ENCODE measurements around the gene FAM219B. TPM values are rescaled to one million over a fixed set of nuclear protein-coding genes. Genes with fewer than 3 reads are reported as not detected.
A peak's percentile ranks its signal among the peaks of the same experiment; 100 is the strongest.

FAM219B gene
- total and polyA plus RNA-seq, 4 donors, result 67.0 to 105 (median 77.6) TPM

GRCh38 chr15:74884428-74885223 is 22.0 kb downstream of the FAM219B start:
- Histone ChIP-seq H3K27me3 (ENCODE audit: control insufficient read depth, insufficient read depth, low read length) (no peaks in the 10 kb centered on the region), H3K27ac (ENCODE audit: low read depth, low read length) (no peak overlapping the region), H3K4me1 (ENCODE audit: control insufficient read depth, insufficient read depth, low read length) (peaks cover 12% of the 10 kb centered on the region), H3K9me3 (ENCODE audit: control insufficient read depth, insufficient read depth, low read length) (no peaks in the 10 kb centered on the region), H3K4me3 (ENCODE audit: low read depth, low read length) (no peak overlapping the region), H3K36me3 (ENCODE audit: control insufficient read depth, insufficient read depth, low read length) (no peaks in the 10 kb centered on the region)
- WGBS (ENCODE audit: insufficient coverage), result 93% methylated on average over 3 of the region's 4 CpGs
- DNase-seq (ENCODE audit: low read depth in 4 of 6, low spot score in 6 of 6), result no peak

- Histone ChIP-seq H3K4me3 (ENCODE audit: low read depth, low read length) (no peak overlapping the region), H3K9me3 (ENCODE audit: control insufficient read depth, insufficient read depth, low read length) (no peaks in the 10 kb centered on the region), H3K27me3 (ENCODE audit: control insufficient read depth, insufficient read depth, low read length) (no peaks in the 10 kb centered on the region), H3K27ac (ENCODE audit: low read depth, low read length) (no peak overlapping the region), H3K36me3 (ENCODE audit: control insufficient read depth, insufficient read depth, low read length) (no peaks in the 10 kb centered on the region), H3K4me1 (ENCODE audit: control insufficient read depth, insufficient read depth, low read length) (no peaks in the 10 kb centered on the region)
- no peak for DNase-seq (ENCODE audit: low read depth in 4 of 6, low spot score in 6 of 6)
- 90% methylated on average over 6 of the region's 6 CpGs for WGBS (ENCODE audit: insufficient coverage)
These were observed 24.1 kb downstream of the FAM219B start for GRCh38 chr15:74882528-74882927.

GRCh38 chr15:74878273-74878672 is 28.4 kb downstream of the FAM219B start:
- Histone ChIP-seq H3K4me1 (ENCODE audit: control insufficient read depth, insufficient read depth, low read length) (peaks cover 7% of the 10 kb centered on the region), H3K27me3 (ENCODE audit: control insufficient read depth, insufficient read depth, low read length) (no peaks in the 10 kb centered on the region), H3K36me3 (ENCODE audit: control insufficient read depth, insufficient read depth, low read length) (no peaks in the 10 kb centered on the region), H3K4me3 (ENCODE audit: low read depth, low read length) (no peak overlapping the region), H3K27ac (ENCODE audit: low read depth, low read length) (no peak overlapping the region), H3K9me3 (ENCODE audit: control insufficient read depth, insufficient read depth, low read length) (no peaks in the 10 kb centered on the region)
- WGBS (ENCODE audit: insufficient coverage), result 67% methylated on average over 1 of the region's 4 CpGs
- peak in 1 of 6 donors; percentile 25 for DNase-seq (ENCODE audit: low read depth in 4 of 6, low spot score in 6 of 6)

GRCh38 chr15:74873756-74874424 is 32.8 kb downstream of the FAM219B start:
- Histone ChIP-seq H3K4me1 (ENCODE audit: control insufficient read depth, insufficient read depth, low read length) (peaks cover 30% of the 10 kb centered on the region), H3K9me3 (ENCODE audit: control insufficient read depth, insufficient read depth, low read length) (no peaks in the 10 kb centered on the region), H3K36me3 (ENCODE audit: control insufficient read depth, insufficient read depth, low read length) (no peaks in the 10 kb centered on the region), H3K27ac (ENCODE audit: low read depth, low read length) (peak overlapping the region; percentile 45), H3K4me3 (ENCODE audit: low read depth, low read length) (peak overlapping the region; percentile 96), H3K27me3 (ENCODE audit: control insufficient read depth, insufficient read depth, low read length) (no peaks in the 10 kb centered on the region)
- WGBS (ENCODE audit: insufficient coverage), result 8% methylated on average over 8 of the region's 16 CpGs
- no peak for DNase-seq (ENCODE audit: low read depth in 4 of 6, low spot score in 6 of 6)

GRCh38 chr15:74873036-74873755 is 33.5 kb downstream of the FAM219B start, which contains the start of gene SCAMP2:
Gene SCAMP2, minus strand, starts transcription at chr15:74873365. Its CDS starts 110 bp downstream, at chr15:74873255.
- H3K27ac ChIP-seq (ENCODE audit: low read depth, low read length), result peak within 1 kb of the TSS; percentile 93
- under 1% methylated on average over 34 of the region's 52 CpGs for WGBS (ENCODE audit: insufficient coverage)
- H3K27me3 ChIP-seq (ENCODE audit: control insufficient read depth, insufficient read depth, low read length), result no peaks in the 10 kb centered on the region
- H3K4me1 ChIP-seq (ENCODE audit: control insufficient read depth, insufficient read depth, low read length), result peaks cover 30% of the 10 kb centered on the region
- peak within 1 kb of the TSS; percentile 96 for H3K4me3 ChIP-seq (ENCODE audit: low read depth, low read length)
- peaks cover 4% of the 10 kb centered on the region for H3K36me3 ChIP-seq (ENCODE audit: control insufficient read depth, insufficient read depth, low read length)
- H3K9me3 ChIP-seq (ENCODE audit: control insufficient read depth, insufficient read depth, low read length), result no peaks in the 10 kb centered on the region
- DNase-seq (ENCODE audit: low read depth in 4 of 6, low spot score in 6 of 6), result peak; percentile 90 to 99 (median 94)

- Histone ChIP-seq H3K27me3 (ENCODE audit: control insufficient read depth, insufficient read depth, low read length) (no peaks in the 10 kb centered on the region), H3K4me3 (ENCODE audit: low read depth, low read length) (peak overlapping the region; percentile 96), H3K27ac (ENCODE audit: low read depth, low read length) (peak overlapping the region; percentile 93), H3K4me1 (ENCODE audit: control insufficient read depth, insufficient read depth, low read length) (peaks cover 30% of the 10 kb centered on the region), H3K36me3 (ENCODE audit: control insufficient read depth, insufficient read depth, low read length) (peaks cover 4% of the 10 kb centered on the region), H3K9me3 (ENCODE audit: control insufficient read depth, insufficient read depth, low read length) (no peaks in the 10 kb centered on the region)
- WGBS (ENCODE audit: insufficient coverage), result under 1% methylated on average over 10 of the region's 11 CpGs
- no peak for DNase-seq (ENCODE audit: low read depth in 4 of 6, low spot score in 6 of 6)
These were observed 34.0 kb downstream of the FAM219B start for GRCh38 chr15:74872702-74873035.

- DNase-seq (ENCODE audit: low read depth in 4 of 6, low spot score in 6 of 6), result no peak
- peaks cover 4% of the 10 kb centered on the region for H3K36me3 ChIP-seq (ENCODE audit: control insufficient read depth, insufficient read depth, low read length)
- 68% methylated on average over 4 of the region's 6 CpGs for WGBS (ENCODE audit: insufficient coverage)
- peaks cover 30% of the 10 kb centered on the region for H3K4me1 ChIP-seq (ENCODE audit: control insufficient read depth, insufficient read depth, low read length)
- H3K27me3 ChIP-seq (ENCODE audit: control insufficient read depth, insufficient read depth, low read length), result no peaks in the 10 kb centered on the region
- no peak overlapping the region for H3K4me3 ChIP-seq (ENCODE audit: low read depth, low read length)
- H3K27ac ChIP-seq (ENCODE audit: low read depth, low read length), result no peak overlapping the region
- H3K9me3 ChIP-seq (ENCODE audit: control insufficient read depth, insufficient read depth, low read length), result no peaks in the 10 kb centered on the region
These were observed 36.0 kb downstream of the FAM219B start for GRCh38 chr15:74870436-74871215.

- no peak for DNase-seq (ENCODE audit: low read depth in 4 of 6, low spot score in 6 of 6)
- H3K4me1 ChIP-seq (ENCODE audit: control insufficient read depth, insufficient read depth, low read length), result peaks cover 30% of the 10 kb centered on the region
- no peaks in the 10 kb centered on the region for H3K27me3 ChIP-seq (ENCODE audit: control insufficient read depth, insufficient read depth, low read length)
- H3K36me3 ChIP-seq (ENCODE audit: control insufficient read depth, insufficient read depth, low read length), result peaks cover 4% of the 10 kb centered on the region
- no peaks in the 10 kb centered on the region for H3K9me3 ChIP-seq (ENCODE audit: control insufficient read depth, insufficient read depth, low read length)
- no peak overlapping the region for H3K27ac ChIP-seq (ENCODE audit: low read depth, low read length)
- 76% methylated on average over 6 of the region's 6 CpGs for WGBS (ENCODE audit: insufficient coverage)
- H3K4me3 ChIP-seq (ENCODE audit: low read depth, low read length), result no peak overlapping the region
These were observed 36.8 kb downstream of the FAM219B start for GRCh38 chr15:74869726-74870407.

GRCh38 chr15:74869372-74869725 is 37.3 kb downstream of the FAM219B start:
- no peak overlapping the region for H3K4me3 ChIP-seq (ENCODE audit: low read depth, low read length)
- H3K27ac ChIP-seq (ENCODE audit: low read depth, low read length), result no peak overlapping the region
- H3K4me1 ChIP-seq (ENCODE audit: control insufficient read depth, insufficient read depth, low read length), result peaks cover 30% of the 10 kb centered on the region

More at GRCh38 chr15:74869372-74869725, 37.3 kb downstream of the FAM219B start:
- Histone ChIP-seq H3K27me3 (ENCODE audit: control insufficient read depth, insufficient read depth, low read length) (no peaks in the 10 kb centered on the region), H3K36me3 (ENCODE audit: control insufficient read depth, insufficient read depth, low read length) (peaks cover 4% of the 10 kb centered on the region), H3K9me3 (ENCODE audit: control insufficient read depth, insufficient read depth, low read length) (no peaks in the 10 kb centered on the region)
- DNase-seq (ENCODE audit: low read depth in 4 of 6, low spot score in 6 of 6), result no peak
